GM12891 (cell line): ENCODE data around the gene PNN.

Experiments
- POLR2A ChIP-seq: IDR thresholded peaks from 2 replicates; pipeline ENCODE4 v1.6.1; 2011; ENCODE audit warnings: low read depth, low read length, control low read depth
- POLR2AphosphoS5 ChIP-seq: IDR thresholded peaks from 2 replicates; pipeline ENCODE4 v1.6.1; 2011; ENCODE audit warnings: low read depth, low read length, control low read depth
- POU2F2 ChIP-seq: IDR thresholded peaks from 2 replicates; pipeline ENCODE4 v1.6.1; 2011; ENCODE audit warnings: low read depth, mild to moderate bottlenecking, control low read depth, low read length, moderate library complexity
- SPI1 ChIP-seq: IDR thresholded peaks from 2 replicates; pipeline ENCODE4 v1.6.1; 2011; ENCODE audit warnings: low read depth, low read length, control low read depth

- TF ChIP-seq SPI1 (no peak), POLR2A (no peak), POU2F2 (no peak), POLR2AphosphoS5 (no peak)
These were observed 14.6 kb upstream of the PNN start for GRCh38 chr14:39160494-39160893.
